ENCODE data around the gene OR2A12. TPM values are rescaled to one million over a fixed set of nuclear protein-coding genes. Genes with fewer than 3 reads are reported as not detected.

Gene OR2A12
- total and polyA plus RNA-seq, 2 of the 13 experiments (the other 11 are each of a cell fraction or from before 2014, with no cell fraction given): 0.18 TPM; not detected in 1

GRCh38 chr7:144069953-144070352 lies 16.1 kb upstream of the OR2A12 start:
- 8% methylated on average over 2 of the region's 2 CpGs for WGBS (ENCODE audit: low lambda C conversion rate)
- Histone ChIP-seq H3K4me1 (ENCODE audit: insufficient read depth, low read length) (no peaks in the 10 kb centered on the region), H3K36me3 (replicated peaks in 1 of 2; ENCODE audit: control insufficient read depth in 1 of 2, insufficient read depth in 2 of 2, low read length in 2 of 2) (no peaks in the 10 kb centered on the region), H4K20me1 (ENCODE audit: insufficient read depth, low read length) (no peaks in the 10 kb centered on the region), H3K9ac (ENCODE audit: insufficient read depth, low read depth, low read length) (no peak overlapping the region), H3K27me3 (ENCODE audit: control insufficient read depth in 1 of 2, insufficient read depth in 2 of 2, low read length in 2 of 2) (no peaks in the 10 kb centered on the region), H3K9me3 (ENCODE audit: low read length) (no peaks in the 10 kb centered on the region), H3K79me2 (ENCODE audit: insufficient read depth, low read length) (no peaks in the 10 kb centered on the region), H3K27ac (ENCODE audit: extremely low read length, insufficient read depth, low read length) (no peak overlapping the region), H3K4me2 (ENCODE audit: low read depth, low read length) (no peak overlapping the region), H3K4me3 (replicated peaks in 1 of 3; ENCODE audit: insufficient read depth in 1 of 3, low read depth in 2 of 3, low read length in 3 of 3) (no peak overlapping the region), H2AFZ (ENCODE audit: low read length) (no peak overlapping the region)
- ATAC-seq: no peak
- no peak for TF ChIP-seq GPN1 (CRISPR knock-in tag; IDR thresholded peaks at IDR 0.05; ENCODE audit: borderline replicate concordance)
- TF ChIP-seq MNT (IDR thresholded peaks at IDR 0.05): no peak
- no peak for TF ChIP-seq TCF7L2 (IDR thresholded peaks at IDR 0.05; ENCODE audit: low read depth, low read length)
- no peak for TF ChIP-seq THYN1 (CRISPR knock-in tag; IDR thresholded peaks at IDR 0.05; ENCODE audit: borderline replicate concordance, low read depth)
- no peak for TF ChIP-seq SIN3A (IDR thresholded peaks at IDR 0.05; ENCODE audit: borderline replicate concordance, low read depth, low read length)
- no peak for TF ChIP-seq ZIK1 (CRISPR knock-in tag; IDR thresholded peaks at IDR 0.05; ENCODE audit: borderline replicate concordance, low read depth)
- TF ChIP-seq, protein P1, sequence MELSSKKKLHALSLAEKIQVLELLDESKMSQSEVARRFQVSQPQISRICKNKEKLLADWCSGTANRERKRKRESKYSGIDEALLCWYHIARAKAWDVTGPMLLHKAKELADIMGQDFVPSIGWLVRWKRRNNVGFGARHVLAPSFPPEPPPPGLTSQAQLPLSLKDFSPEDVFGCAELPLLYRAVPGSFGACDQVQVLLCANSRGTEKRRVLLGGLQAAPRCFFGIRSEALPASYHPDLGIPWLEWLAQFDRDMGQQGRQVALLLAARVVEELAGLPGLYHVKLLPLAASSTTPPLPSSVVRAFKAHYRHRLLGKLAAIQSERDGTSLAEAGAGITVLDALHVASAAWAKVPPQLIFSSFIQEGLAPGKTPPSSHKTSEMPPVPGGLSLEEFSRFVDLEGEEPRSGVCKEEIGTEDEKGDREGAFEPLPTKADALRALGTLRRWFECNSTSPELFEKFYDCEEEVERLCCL (CRISPR knock-in tag; IDR thresholded peaks at IDR 0.05; ENCODE audit: borderline replicate concordance): no peak
- no peak for TF ChIP-seq KDM3A (CRISPR knock-in tag; IDR thresholded peaks at IDR 0.05; ENCODE audit: low read depth)
- TF ChIP-seq SAFB2 (CRISPR knock-in tag; IDR thresholded peaks at IDR 0.05; ENCODE audit: borderline replicate concordance, low read depth): no peak
- TF ChIP-seq ZMYM4 (CRISPR knock-in tag; IDR thresholded peaks at IDR 0.05): no peak
- TF ChIP-seq POLR2AphosphoS5 (IDR thresholded peaks at IDR 0.05; ENCODE audit: low read depth, low read length): no peak
- no peak for TF ChIP-seq JUND (CRISPR knock-in tag; IDR thresholded peaks at IDR 0.05)
- TF ChIP-seq ZBTB33 (CRISPR knock-in tag; IDR thresholded peaks at IDR 0.05): no peak
- no peak for TF ChIP-seq ONECUT2 (CRISPR knock-in tag; IDR thresholded peaks at IDR 0.05)
- TF ChIP-seq THAP7 (CRISPR knock-in tag; IDR thresholded peaks at IDR 0.05): no peak
- TF ChIP-seq PHF5A (CRISPR knock-in tag; IDR thresholded peaks at IDR 0.05; ENCODE audit: low read depth, unreplicated experiment): no peak
- TF ChIP-seq ZFP36L1 (CRISPR knock-in tag; IDR thresholded peaks at IDR 0.05): no peak
- TF ChIP-seq ZNF441 (CRISPR knock-in tag; IDR thresholded peaks at IDR 0.05; ENCODE audit: borderline replicate concordance): no peak
- CTCF ChIA-PET (ENCODE audit: low intra/inter-chr PET ratio, low total read pairs): no interaction called here
- POLR2A ChIA-PET: no interaction called here
- no peak for DNase-seq (ENCODE audit: low spot score)
- no TSS peak for BruUV-seq (replicated peaks)
- in situ Hi-C loops (cut with HindIII; ENCODE audit: extremely low pct_ligation_motif_present, low pct_unique_long_range_greater_than_20kb): no loop called here
- no peak for FAIRE-seq
- intact Hi-C loops (cut with micrococcal nuclease; ENCODE audit: unreplicated experiment): no loop called here
